TTC549 (cell line): ENCODE measurements around the gene CFAP77.

Experiments
- FAIRE-seq: peaks from 2 replicates; lab custom pipeline; 2012; peaks lifted over from hg19 to GRCh38; lab: Jason Lieb, UNC

The CFAP77 gene

GRCh38 chr9:132489536-132489935 lies 79.5 kb downstream of the CFAP77 start:
- FAIRE-seq: no peak

- FAIRE-seq: no peak
These were observed 84.8 kb downstream of the CFAP77 start for GRCh38 chr9:132494857-132495256.

- no peak for FAIRE-seq
These were observed 87.7 kb downstream of the CFAP77 start for GRCh38 chr9:132497731-132498130.

GRCh38 chr9:132498531-132499210 lies 88.7 kb downstream of the CFAP77 start:
- no peak for FAIRE-seq

GRCh38 chr9:132499251-132499650 lies 89.2 kb downstream of the CFAP77 start:
- no peak for FAIRE-seq

GRCh38 chr9:132500193-132500592 lies 90.2 kb downstream of the CFAP77 start:
- no peak for FAIRE-seq

GRCh38 chr9:132502480-132502879 lies 92.5 kb downstream of the CFAP77 start:
- FAIRE-seq: no peak

- FAIRE-seq: no peak
These were observed 93.1 kb downstream of the CFAP77 start for GRCh38 chr9:132503116-132503515.

- no peak for FAIRE-seq
These were observed 94.5 kb downstream of the CFAP77 start for GRCh38 chr9:132504488-132504887.

GRCh38 chr9:132505991-132506655 lies 96.1 kb downstream of the CFAP77 start:
- no peak for FAIRE-seq

GRCh38 chr9:132506977-132507669 lies 97.1 kb downstream of the CFAP77 start:
- FAIRE-seq: no peak

GRCh38 chr9:132507670-132508469 lies 97.9 kb downstream of the CFAP77 start:
- no peak for FAIRE-seq

- FAIRE-seq: no peak
These were observed 100.2 kb downstream of the CFAP77 start for GRCh38 chr9:132509928-132510874.

- FAIRE-seq: no peak
These were observed 101.4 kb downstream of the CFAP77 start for GRCh38 chr9:132511191-132511999.

GRCh38 chr9:132513416-132513815 lies 103.4 kb downstream of the CFAP77 start:
- FAIRE-seq: no peak

GRCh38 chr9:132514011-132514744 lies 104.2 kb downstream of the CFAP77 start:
- no peak for FAIRE-seq

GRCh38 chr9:132514821-132515220 lies 104.8 kb downstream of the CFAP77 start:
- no peak for FAIRE-seq

- no peak for FAIRE-seq
These were observed 106.3 kb downstream of the CFAP77 start for GRCh38 chr9:132516301-132516700.

- no peak for FAIRE-seq
These were observed 106.9 kb downstream of the CFAP77 start for GRCh38 chr9:132516911-132517310.
